GM19035 (cell line): ENCODE data around the gene NAP1L4.
A peak's percentile ranks its signal among the peaks of the same experiment; 100 is the strongest.

ENCODE experiments used
- ATAC-seq: cut with Tn5 transposase; IDR thresholded peaks from one replicate; pipeline ENCODE4 v1.9.1; 2021; ENCODE audit not compliant: unreplicated experiment

The NAP1L4 gene

GRCh38 chr11:2994336-2994730, 2.2 kb upstream of the NAP1L4 start:
- ATAC-seq = no peak

- no peak for ATAC-seq
Observed at GRCh38 chr11:2992997-2993325, 832 bp upstream of the NAP1L4 start.

DNA sequence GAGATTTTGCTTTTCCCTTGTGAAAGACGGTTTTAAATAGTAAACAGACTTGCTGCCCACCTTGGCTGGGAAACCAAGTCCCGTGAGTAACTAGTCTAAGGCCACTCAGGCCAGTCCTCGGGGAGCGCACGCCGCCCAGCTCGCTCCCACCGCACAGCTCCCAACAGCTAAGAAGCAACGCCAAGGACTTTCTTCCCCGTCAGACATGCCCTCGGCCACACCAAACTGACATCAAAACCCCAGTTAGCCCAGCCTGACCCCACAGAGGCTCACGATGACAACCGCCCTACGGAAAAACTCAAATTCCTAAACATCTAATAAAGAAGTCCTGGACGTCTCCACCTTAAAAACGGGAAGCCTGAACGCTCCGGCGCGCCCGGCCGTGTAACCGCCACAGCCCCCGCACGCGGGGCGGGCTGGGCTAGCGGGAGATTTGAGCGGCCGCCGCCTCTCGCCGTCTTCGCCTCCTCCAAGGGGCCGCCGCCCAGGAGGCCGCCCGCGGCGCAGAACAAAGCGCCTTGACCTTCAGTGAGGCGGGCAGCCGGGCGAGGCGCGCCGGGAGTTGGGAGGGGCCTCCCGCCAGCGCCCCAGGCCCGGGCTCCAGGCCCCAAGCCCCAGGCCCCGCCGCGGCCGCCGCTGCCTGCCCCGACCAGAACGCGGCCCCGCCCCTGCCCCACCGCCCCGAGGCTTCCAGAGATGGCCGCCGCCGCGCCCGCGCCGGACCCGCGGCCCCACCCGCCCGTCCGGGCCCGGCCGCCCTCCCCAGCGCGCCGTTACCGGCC, 486 bp downstream of the NAP1L4 start:
- peak; percentile 39 for ATAC-seq

DNA sequence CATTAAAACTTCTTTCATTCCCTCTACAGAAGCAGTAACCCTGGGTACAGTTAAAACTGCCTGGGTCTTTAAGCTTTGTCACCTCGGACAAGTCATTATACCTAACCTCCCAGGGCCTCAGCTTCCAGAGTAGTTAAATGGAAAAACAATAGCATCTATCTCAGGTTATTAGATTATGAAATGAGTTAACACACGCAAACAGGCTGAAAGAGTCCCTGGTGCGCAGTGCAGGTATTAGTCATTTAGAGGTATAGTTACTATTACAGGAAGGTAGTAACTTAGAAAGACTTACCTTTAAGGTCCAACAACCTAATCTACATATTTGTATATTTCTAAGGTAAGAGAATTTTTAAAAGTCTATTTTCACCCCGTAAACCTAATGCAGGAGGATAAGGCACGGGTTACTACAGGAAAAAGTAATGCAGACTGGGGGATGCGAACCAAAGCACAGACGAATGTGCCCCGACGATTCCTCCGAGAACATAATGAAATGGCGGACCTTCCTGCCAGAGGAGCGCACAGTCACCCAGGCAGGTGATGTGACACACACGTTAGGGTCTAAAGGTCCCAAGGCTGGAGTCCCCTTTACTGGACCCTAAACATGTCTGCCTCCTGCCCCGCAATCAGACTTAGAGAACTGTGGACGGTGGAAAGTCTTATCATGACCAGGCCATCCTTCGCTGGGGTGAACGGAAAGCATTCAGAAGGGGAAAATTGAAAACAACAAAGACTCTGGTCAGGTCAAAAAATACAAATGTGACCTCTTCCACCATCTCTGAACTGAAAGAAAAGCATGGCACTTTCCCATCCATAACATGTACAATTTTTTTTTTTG, 1.3 kb downstream of the NAP1L4 start:
- ATAC-seq = no peak

DNA sequence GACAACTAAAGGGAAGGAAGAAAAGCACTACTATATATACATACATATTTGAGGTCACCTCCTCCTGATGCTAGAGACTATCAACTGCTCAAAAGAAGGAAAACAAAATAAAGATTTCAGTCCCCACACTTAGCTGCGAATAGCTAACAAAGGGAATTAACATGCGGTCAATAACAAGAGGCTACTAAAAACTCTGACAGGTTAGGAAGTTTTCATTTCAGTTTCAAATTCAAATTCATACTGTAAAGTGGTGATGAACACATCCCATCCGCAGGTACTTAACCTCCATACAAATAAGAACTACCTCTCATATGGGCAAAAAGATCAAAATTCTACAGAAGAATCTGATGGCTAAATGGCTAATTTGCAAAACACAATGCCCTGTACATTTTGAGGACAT, 2.6 kb downstream of the NAP1L4 start:
- ATAC-seq = no peak

GRCh38 chr11:2989006-2989405, 3.1 kb downstream of the NAP1L4 start:
- no peak for ATAC-seq

- no peak for ATAC-seq
Observed at GRCh38 chr11:2987881-2988861, 4.0 kb downstream of the NAP1L4 start.

GRCh38 chr11:2983908-2984307, 8.2 kb downstream of the NAP1L4 start:
- ATAC-seq = no peak

GRCh38 chr11:2982214-2982613, 9.9 kb downstream of the NAP1L4 start:
- ATAC-seq = no peak

- no peak for ATAC-seq
Observed at GRCh38 chr11:2981130-2981529, 11.0 kb downstream of the NAP1L4 start.

DNA sequence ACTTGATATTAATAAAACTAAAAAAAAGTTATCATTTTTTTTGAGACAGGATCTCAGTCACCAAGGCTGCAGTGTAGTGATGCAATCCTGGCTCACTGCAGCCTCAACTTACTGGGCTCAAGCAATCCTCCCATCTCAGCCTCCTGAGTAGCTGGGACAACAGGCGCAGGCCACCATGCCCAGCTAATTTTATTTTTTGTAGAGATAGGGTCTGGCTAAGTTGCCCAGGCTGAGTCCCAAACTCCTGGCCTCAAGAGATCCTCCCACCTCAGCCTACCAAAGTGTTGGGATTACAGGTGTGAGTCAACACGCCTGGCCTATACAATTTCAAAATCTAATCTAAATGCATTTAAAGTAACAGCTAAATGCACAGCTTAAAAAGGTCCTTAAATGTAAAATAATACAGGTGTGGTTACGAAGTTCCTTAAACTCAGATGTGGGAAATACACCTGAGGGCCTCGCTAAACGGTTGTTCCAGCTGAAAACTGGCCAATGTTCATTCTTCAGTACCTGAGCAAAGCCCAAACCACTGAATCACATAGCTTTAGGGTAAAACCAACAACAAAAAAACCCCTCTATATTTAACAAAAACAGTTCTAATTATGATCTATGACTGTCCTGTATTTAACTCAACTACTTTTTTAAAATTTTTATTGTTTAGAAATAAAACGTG, 11.8 kb downstream of the NAP1L4 start:
- no peak for ATAC-seq

GRCh38 chr11:2977113-2977512, 15.0 kb downstream of the NAP1L4 start:
- no peak for ATAC-seq

GRCh38 chr11:2976294-2977063, 15.7 kb downstream of the NAP1L4 start:
- no peak for ATAC-seq

DNA sequence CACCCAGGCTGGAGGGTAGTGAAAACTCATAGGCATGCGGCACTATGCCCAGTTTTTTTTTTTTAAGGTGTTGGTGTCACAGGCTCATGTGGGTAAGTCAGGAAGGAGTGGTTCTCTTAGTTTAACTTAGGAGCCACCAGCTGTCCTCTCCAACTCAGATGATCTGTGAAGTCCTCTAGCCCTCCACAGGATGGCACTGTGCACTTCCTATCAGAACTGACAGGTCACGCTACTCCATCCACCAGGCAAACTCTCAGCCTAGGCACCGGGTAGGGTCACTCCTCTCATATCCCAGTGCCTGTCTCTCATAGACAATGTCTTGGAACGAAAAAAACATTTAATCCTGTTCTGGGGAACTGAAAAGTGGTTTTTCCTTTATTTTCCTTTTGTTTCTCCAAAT, 16.5 kb downstream of the NAP1L4 start:
- ATAC-seq = no peak

- no peak for ATAC-seq
Observed at GRCh38 chr11:2974272-2974671, 17.9 kb downstream of the NAP1L4 start.

DNA sequence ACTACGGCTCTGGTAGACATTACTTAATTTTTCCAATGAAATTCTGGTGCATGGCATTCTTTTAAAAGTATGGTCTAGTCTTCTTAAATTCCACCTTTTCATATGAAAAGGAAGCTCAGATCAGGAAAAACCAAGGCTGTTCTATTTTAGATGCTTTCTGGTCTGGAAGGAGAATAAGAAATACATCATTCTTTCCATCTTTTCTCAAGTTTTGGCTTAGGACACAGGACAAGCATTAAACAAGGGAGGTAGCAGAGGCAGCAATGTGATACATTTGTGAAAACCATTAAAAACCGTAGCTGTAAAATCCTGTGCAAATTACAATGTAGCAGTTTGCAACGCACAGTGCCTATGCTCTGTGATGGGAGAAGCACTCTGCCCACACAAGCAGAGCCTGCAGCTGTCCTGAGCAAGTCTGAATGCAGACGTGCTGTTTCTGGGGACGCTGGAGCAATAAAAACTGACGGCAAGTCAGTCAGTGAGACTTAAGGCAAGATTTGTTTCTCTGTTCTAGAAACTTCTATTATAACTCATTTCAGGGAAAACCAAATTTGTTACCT, 23.7 kb downstream of the NAP1L4 start:
- no peak for ATAC-seq

GRCh38 chr11:2964782-2965181, 27.3 kb downstream of the NAP1L4 start:
- ATAC-seq = no peak

- no peak for ATAC-seq
Observed at GRCh38 chr11:2963761-2964160, 28.4 kb downstream of the NAP1L4 start.

DNA sequence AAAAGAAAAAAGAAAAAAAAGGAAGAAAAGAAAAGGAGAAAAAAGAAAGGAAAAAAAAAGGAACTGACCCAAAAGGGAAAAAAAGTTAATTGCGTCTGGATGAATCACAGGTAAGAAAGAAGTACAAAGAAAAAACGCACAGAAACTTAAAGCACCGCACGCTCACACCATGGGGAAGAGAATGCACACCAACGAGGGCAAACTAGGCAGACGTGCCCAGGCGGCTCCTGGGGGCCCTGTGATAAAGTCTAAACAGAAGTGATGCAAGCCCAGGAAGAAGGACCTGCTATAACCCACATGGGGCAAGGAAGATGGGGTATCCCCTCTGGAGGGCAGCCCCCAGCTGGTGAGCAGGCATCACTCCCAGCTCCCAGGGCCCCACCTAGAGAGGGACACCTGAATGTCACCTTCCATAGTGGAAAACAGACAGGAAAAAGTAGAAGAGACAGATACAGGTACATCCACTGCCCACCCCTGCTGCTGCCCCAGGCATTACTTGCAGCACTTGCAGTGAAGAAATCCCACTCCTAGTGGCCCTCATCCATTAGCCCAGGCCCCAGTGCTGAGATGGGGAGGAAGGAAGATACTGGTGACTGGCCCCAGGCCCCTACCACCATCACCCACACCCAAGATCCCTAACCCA, 28.9 kb downstream of the NAP1L4 start:
- no peak for ATAC-seq
